Measurements from ENCODE around the gene PNMA6F. TPM values are rescaled to one million over a fixed set of nuclear protein-coding genes. Genes with fewer than 3 reads are reported as not detected.

PNMA6F gene
- total and polyA plus RNA-seq, 12 donors: 0.14 to 1.1 (median 0.40) TPM; not detected in 5

DNA sequence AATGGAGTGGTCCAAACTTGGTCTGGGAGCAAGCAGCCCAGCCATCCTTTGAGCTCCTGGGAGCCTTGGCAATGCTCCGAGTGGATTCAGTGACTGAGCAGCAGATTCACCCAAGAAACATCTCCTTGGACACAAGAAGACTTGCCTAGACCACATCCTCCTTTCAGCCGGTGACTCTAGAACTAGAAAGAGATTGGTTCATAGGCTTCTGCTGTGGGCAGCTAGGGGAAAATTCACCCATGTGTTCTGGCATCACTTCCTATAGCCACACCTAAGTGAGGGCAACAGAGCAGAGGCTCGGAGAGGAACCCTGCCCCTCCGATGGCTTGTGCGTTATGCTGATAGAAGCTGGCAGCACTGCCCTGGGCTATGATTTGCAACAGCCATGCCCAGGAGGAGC lies 28.4 kb upstream of the PNMA6F start:
- Histone ChIP-seq H3K27ac (peak overlapping the region in 3 of 5 donors; percentile 17 to 62 (median 48)), H3K4me1 (replicated peaks in 1 of 2) (no peaks in the 10 kb centered on the region), H3K4me3 (no peak overlapping the region), H3K36me3 (replicated peaks in 1 of 2) (peaks cover 0 to 34% of the 10 kb centered on the region in 2 donors), H3K27me3 (no peaks in the 10 kb centered on the region), H3K9me3 (replicated peaks in 1 of 3) (no peaks in the 10 kb centered on the region)
- no peak for TF ChIP-seq POLR2A (IDR thresholded peaks at IDR 0.05)
- TF ChIP-seq, protein P1, sequence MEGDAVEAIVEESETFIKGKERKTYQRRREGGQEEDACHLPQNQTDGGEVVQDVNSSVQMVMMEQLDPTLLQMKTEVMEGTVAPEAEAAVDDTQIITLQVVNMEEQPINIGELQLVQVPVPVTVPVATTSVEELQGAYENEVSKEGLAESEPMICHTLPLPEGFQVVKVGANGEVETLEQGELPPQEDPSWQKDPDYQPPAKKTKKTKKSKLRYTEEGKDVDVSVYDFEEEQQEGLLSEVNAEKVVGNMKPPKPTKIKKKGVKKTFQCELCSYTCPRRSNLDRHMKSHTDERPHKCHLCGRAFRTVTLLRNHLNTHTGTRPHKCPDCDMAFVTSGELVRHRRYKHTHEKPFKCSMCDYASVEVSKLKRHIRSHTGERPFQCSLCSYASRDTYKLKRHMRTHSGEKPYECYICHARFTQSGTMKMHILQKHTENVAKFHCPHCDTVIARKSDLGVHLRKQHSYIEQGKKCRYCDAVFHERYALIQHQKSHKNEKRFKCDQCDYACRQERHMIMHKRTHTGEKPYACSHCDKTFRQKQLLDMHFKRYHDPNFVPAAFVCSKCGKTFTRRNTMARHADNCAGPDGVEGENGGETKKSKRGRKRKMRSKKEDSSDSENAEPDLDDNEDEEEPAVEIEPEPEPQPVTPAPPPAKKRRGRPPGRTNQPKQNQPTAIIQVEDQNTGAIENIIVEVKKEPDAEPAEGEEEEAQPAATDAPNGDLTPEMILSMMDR (IDR thresholded peaks at IDR 0.05): no peak
- 60 to 94% (median 80%) methylated on average over 1 to 5 of the region's 5 CpGs for WGBS, 4 donors
- no peak for DNase-seq
- intact Hi-C loops (cut with DNase I): no loop called here

GRCh38 chrX:153348421-153348820 lies 26.9 kb upstream of the PNMA6F start:
- Histone ChIP-seq H3K4me3 (no peak overlapping the region), H3K27ac (peak overlapping the region in 1 of 5 donors; percentile 9), H3K36me3 (replicated peaks in 1 of 2) (peaks cover 0 to 41% of the 10 kb centered on the region in 2 donors), H3K27me3 (no peaks in the 10 kb centered on the region), H3K9me3 (replicated peaks in 1 of 3) (no peaks in the 10 kb centered on the region), H3K4me1 (replicated peaks in 1 of 2) (no peaks in the 10 kb centered on the region)
- DNase-seq: peak in 1 of 7 donors; percentile 21
- TF ChIP-seq, protein P1 (IDR thresholded peaks at IDR 0.05): no peak
- no peak for TF ChIP-seq POLR2A (IDR thresholded peaks at IDR 0.05)
- WGBS, 4 donors: 59 to 74% (median 70%) methylated on average over 8 of the region's 8 CpGs
- intact Hi-C loops (cut with DNase I): no loop called here

DNA sequence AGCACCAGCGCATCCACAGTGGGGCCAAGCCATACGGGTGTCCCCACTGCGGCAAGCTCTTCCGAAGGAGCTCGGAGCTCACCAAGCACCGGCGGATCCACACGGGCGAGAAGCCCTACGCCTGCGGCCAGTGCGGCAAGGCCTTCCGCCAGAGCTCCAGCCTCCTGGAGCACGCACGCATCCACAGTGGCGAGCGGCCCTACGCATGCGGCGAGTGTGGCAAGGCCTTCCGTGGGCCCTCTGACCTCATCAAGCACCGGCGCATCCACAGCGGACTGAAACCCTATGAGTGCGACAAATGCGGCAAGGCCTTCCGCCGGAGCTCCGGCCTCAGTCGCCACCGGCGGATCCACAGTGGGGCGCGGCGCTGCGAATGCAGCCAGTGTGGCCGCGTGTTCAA lies 26.0 kb upstream of the PNMA6F start:
- peaks cover 0 to 41% of the 10 kb centered on the region in 2 donors for H3K36me3 ChIP-seq (replicated peaks in 1 of 2)
- DNase-seq: no peak
- 95 to 100% (median 95%) methylated on average over 2 to 38 of the region's 38 CpGs; no CpG with 5 or more reads in 1 of the 4 donors for WGBS, 4 donors
- peaks cover 3 to 5% of the 10 kb centered on the region in 2 donors for H3K4me1 ChIP-seq (replicated peaks in 1 of 2)
- H3K27ac ChIP-seq: no peak overlapping the region
- intact Hi-C loops (cut with DNase I): no loop called here
- no peaks in the 10 kb centered on the region for H3K27me3 ChIP-seq
- TF ChIP-seq, protein P1 (IDR thresholded peaks at IDR 0.05): no peak
- no peak for TF ChIP-seq POLR2A (IDR thresholded peaks at IDR 0.05)
- H3K9me3 ChIP-seq (replicated peaks in 1 of 3): no peaks in the 10 kb centered on the region
- no peak overlapping the region for H3K4me3 ChIP-seq

- Histone ChIP-seq H3K27ac (peak overlapping the region in 2 of 5 donors; percentile 33 to 63), H3K36me3 (replicated peaks in 1 of 2) (peaks cover 0 to 39% of the 10 kb centered on the region in 2 donors)
These were observed 22.1 kb upstream of the PNMA6F start for GRCh38 chrX:153343674-153344073.

More at GRCh38 chrX:153343674-153344073, 22.1 kb upstream of the PNMA6F start:
- peaks cover 3 to 16% of the 10 kb centered on the region in 2 donors for H3K4me1 ChIP-seq (replicated peaks in 1 of 2)
- H3K4me3 ChIP-seq: no peak overlapping the region
- intact Hi-C loops (cut with DNase I): no loop called here
- TF ChIP-seq POLR2A (IDR thresholded peaks at IDR 0.05): no peak
- TF ChIP-seq, protein P1 (IDR thresholded peaks at IDR 0.05): no peak
- WGBS, 4 donors: 50 to 87% (median 63%) methylated on average over 2 of the region's 2 CpGs
- no peak for DNase-seq
- no peaks in the 10 kb centered on the region for H3K27me3 ChIP-seq
- H3K9me3 ChIP-seq (replicated peaks in 1 of 3): no peaks in the 10 kb centered on the region

Measured in adrenal gland (tissue), 12 donors.